ENCODE measurements around the gene YIPF3.
A peak's percentile ranks its signal among the peaks of the same experiment; 100 is the strongest.
"Not testable (repeated sequence)": the region's sequence is repeated elsewhere in the genome, so short reads cannot be mapped to it uniquely, and the experiment has no call there.

The YIPF3 gene

DNA sequence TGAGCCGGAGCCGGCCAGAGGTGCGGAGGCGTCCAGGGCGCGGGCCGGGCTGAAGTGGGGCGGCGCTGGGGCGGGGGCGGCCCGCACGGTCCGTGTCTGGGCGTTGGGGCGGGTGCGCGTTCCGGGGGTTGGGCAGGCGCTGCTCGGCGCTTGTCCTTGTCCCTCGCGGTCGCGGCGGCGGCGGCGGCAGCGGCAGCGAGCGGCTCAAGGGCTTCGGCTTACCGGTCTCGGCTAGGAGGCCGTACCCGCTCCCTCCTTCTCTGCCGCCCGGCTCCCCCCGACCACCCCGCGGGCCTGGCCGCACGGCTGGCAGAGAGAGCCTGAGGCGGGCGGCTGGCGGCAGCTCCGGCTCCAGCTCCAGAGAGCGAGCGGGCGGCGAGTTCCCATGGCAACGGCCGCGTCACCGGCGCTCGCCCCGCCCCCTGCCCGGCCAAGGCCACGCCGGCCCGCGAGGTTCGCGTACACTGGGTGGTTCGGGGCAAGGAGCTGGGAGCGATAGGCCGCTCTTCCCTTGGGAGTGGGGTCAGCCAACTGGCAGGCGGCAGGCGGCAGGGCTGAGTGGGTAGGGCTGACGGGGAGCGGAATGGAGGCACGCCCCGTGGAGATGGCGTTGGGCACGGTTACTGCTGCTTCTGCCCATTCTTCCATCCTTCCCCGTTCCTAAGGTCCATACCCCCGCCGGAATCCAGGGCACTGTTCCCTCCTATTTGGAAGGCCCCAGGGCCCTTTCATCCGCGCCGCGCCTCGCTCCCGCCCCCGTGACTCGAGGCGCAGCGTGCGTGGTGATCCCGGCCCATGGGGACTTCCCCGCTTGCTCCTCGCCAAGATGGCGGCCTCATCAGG, 6.5 kb downstream of the YIPF3 start, which contains the start of gene LRRC73:
TSS of gene LRRC73 (minus strand) at position 363 of the 843 bp plus-strand sequence. CDS start 561 bp downstream, outside the sequence.
- no peak for DNase-seq (ENCODE audit: low read depth)

DNA sequence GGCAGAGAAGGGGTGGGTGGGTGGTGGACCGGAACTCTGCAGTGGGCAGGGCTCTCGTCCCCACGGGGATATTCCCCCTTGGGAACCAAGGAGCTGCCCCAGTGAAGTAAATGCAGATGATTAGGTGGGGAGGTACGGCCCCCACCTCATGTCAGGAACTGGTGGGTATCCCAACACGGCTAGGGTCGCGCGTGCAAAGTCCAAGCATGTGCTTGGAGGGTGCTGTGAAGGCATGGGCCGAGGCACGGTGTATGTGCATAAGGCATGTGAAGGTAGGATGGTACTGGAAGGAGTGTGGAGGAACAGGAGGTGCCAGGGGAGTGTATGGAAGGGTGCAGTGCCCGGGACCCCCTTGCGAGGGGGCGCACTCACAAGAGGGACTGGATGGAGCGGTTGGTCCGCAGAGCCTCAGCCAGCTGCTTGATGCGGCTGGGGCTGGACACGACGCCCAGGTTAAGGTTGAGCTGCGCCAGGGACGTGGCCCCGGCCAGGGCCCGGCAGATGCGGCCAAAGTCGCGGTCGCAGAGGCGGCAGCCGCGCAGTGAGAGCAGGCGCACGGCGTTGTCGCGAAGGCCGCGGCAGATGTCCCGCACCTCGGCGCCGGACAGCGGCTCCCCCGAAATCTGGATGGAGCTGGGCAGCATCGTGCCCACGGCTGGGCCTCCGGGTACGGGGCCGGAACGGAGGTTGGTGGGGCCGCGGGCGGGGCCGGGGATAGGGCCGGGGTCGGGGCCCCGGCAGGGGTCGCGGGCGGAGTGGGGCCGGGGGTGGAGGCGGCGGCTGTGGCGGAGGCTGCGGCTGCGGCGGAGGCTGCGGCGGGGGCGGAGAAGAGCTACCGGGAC, 7.4 kb downstream of the YIPF3 start:
- no peak for DNase-seq (ENCODE audit: low read depth)

DNA sequence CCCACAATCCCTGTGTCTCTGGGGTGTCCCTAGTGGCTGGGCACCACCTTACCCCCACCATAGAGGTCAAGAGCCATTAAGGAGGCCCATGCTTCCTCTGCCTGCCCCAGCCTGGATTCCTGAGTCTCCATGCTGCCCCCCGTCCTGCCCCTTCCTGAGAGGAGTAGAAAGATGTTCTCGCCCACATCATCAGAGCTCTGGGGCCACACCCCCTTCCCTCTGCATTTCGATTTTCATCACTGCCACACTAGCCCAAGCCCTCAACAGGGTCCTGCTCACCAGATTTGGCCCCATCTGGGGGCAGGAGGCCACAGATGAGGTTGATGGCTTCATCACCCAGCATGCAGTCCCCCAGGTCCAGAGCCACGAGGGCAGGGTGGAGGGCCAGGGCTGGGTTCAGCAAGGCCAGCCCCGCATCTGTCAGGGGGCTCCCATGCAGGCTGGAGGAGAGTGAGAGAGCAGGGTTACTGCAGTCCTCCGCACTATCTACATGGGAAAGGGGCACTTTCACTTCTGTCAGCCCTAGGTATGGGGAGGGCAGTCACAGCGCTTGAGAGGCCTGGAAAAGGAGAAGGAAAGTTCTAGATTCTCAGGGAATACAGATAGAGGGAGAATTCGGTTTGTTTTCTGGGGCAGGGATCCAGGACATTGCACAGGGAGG, 8.1 kb downstream of the YIPF3 start:
- DNase-seq (ENCODE audit: low read depth), result no peak

DNA sequence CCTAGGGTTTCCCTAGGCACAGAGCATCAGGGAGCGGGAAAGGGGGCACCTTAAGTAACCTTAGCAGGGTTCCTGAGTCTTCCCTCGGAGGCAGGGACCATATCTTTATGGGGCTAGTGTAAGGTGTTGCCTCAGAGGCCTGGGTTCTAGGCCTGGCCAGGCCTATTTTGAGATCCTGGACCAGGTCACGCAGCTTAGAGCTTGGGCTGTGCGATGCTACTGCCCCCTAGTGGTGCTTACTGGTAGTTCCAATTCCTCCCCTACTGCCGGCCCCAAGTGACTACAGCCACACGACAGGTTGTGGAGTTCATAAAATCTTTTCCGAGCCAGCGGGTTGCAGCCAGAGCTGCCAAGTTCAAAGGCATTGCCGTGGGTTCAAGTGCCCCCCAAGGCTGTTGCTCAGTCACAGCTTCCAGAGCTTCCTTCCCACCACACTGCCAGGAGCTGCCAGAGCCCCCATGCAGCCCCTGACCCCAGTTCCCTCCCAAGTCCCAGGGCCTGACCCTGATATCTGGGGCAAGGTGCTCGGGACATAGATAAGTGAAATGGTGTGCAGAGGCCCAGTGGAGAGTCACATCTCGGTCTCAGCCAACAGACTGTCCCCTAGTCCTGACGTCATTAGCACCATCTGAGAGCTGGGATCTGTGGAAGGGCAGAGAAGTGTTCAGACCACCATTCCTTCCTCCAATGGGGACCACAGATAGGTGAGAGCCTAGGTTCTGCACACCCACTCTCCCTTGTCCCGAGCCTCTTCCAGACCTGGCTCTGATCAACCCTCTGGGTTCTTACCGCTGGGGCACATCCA, 9.9 kb downstream of the YIPF3 start:
- DNase-seq (ENCODE audit: low read depth), result peak; percentile 35

DNA sequence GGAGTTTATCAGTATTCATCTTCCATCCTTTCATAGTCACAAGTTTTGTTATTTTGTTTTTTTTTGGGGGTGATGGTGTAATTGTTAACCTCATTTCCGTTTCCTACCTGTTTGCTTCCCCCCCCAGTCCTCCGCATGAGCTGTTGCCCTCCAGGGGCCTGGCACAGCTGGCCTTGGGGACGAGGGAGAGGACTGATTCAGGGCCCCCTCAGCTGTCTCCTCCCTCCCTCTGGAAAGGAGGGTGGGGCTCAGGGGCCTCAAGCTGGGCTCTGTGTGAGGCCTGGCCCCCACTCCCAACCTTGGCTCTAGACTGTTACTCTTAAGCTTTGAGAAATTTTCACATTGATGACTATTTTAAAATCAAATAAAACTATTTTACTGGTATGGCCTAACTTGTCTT, 10.6 kb downstream of the YIPF3 start:
- no peak for DNase-seq (ENCODE audit: low read depth)

DNA sequence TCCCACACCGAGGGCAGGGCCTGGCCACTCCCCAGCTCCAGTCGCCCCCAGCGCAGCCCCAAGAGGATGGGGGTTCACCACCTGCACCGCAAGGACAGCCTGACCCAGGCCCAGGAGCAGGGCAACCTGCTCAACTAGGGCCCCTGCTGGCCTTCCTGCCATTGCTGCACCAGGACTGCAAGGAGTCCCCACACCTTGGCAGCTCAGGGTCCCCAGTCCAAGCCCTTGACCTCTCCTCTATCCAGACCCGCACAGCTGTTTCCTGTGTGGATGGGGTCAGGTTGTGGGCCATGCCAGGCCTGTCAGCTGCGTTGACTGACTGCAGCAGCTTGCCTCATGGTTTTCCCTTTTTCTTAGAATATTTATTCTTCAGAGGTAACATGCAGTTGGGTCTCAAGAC, 11.0 kb downstream of the YIPF3 start:
- no peak for DNase-seq (ENCODE audit: low read depth)

DNA sequence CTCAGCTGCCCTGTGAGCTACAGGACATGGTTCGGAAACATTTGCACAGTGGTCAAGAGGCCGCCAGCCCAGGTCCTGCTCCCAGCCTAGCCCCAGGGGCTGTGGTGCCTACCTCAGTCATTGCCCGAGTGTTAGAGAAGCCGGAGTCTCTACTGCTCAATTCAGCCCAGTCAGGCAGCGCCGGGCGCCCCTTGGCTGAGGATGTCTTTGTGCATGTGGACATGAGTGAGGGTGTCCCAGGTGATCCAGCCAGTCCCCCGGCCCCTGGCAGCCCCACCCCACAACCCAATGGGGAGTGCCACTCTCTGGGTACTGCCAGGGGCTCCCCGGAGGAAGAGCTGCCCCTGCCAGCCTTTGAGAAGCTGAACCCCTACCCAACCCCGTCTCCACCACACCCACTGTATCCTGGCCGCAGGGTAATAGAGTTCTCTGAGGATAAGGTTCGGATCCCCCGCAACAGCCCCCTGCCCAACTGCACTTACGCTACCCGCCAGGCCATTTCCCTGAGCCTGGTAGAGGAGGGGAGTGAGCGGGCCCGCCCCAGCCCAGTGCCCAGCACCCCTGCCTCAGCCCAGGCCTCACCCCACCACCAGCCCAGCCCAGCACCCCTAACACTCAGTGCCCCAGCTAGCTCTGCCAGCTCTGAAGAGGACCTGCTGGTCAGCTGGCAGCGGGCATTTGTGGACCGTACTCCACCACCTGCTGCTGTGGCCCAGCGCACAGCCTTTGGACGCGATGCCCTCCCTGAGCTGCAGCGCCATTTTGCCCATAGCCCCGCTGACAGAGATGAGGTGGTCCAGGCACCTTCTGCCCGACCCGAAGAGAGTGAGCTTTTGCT, 11.8 kb downstream of the YIPF3 start:
- DNase-seq (ENCODE audit: low read depth), result no peak

DNA sequence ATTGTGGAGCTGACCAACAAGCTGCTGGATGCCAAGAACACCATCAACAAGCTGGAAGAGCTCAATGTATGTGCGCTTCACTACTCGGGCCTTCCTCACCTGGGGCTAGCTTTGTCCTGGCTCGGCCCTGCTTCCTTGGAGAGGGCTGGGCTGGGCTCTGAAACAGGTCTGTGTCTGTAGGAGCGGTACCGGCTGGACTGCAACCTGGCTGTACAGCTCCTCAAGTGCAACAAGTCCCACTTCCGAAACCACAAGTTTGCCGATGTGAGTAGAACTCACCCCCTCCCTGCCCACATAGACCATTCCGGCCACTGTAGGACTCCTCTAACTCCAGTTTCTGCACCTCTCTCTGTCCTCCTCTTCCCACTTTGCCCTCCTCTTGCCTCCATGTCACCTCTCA, 13.3 kb downstream of the YIPF3 start:
- DNase-seq (ENCODE audit: low read depth), result no peak

DNA sequence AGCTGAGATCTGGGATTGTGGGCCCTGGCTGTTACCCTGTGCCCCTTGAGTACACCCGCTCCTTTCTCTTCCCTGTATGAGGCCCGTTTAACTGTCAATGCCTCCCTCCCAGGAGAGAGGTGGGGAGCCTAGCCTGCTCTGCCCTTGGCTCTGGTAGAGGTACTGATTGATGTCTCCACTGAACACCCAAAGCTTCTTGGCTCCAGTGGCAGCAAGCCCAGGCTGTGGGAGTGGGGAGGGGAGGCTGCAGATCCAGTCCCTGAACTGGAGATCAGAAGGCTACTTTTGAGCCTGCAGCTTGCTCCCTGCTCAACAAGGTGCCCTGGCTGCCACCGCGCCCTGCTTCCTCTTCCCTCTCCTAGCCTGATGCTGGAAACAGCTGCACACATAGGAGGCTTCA, 14.1 kb downstream of the YIPF3 start:
- no peak for DNase-seq (ENCODE audit: low read depth)

DNA sequence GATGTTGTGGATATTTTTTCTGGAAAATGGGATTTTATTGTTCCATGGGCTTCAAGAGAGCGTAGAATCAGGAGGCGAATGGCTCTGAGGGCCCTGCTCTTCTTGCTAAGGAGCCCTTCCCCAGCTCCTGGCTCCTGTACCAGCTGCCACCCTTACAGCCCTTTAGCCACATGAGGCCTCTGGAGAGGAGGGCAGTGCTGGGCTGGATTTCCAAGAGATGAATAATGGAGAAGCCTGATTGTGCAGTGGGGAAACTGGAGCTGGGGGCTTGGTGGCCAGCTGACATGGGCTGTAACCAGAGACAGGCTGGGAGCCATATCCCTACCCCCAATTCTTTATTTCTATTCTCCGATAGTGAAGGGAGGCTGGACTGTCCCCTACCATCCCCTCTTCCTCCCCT, 15.8 kb downstream of the YIPF3 start:
- DNase-seq (ENCODE audit: low read depth), result no peak

DNA sequence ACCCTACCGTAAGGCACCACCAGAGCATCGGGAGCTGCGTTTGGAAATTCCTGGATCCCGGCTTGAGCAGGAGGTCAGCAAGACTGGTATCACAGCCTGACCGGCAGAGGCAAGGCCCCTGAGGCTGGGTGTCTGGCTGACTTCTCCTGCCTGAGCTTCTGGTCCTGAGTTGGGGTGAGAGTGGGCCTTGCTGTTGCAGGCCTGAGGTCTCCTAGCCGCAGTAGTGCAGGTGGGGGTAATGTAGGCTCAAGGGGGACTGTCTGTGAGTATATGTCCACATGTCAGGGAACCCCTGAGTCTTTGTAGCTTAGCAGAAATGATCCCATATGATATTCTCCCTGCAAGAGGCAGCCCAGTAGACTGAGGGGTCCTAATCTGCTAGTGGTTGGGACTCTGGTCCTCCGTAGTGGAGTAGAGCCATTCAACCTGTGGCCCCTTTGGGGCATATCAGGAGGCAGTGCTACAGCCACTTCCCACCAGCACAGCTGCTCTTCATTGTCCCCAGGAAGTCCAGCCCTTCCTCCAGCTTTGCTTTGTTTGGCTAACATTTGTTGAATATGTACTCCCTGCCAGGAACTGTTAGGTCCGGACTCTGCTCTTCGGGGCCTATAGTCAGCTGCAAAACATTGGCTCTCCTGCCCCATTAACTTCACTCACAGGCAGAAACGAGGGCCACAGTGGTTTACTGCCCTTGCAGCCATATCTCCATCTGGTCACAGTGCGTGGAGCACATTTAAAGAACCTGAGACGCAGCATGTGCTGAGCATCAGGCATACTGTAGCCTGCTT, 17.5 kb downstream of the YIPF3 start:
- DNase-seq (ENCODE audit: low read depth), result no peak

DNA sequence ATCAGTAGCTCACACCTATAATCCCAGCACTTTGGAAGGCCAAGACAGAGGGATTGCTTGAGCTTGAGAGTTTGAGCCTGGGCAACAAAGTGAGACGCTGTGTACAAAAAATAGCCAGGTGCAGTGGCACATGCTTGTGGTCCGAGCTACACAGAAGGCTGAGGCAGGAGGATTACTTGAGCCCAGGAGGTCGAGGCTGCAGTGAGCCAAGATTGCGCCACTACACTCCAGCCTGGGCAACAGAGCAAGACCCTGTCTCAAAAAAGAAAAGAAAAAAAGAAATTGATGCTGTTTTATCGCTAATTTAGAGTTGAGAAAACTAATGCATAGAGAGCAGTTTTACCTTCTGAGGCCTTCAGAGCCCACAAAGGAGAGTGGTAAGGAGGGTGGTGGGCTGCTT, 18.4 kb downstream of the YIPF3 start:
- not testable (repeated sequence) for DNase-seq (ENCODE audit: low read depth)

DNA sequence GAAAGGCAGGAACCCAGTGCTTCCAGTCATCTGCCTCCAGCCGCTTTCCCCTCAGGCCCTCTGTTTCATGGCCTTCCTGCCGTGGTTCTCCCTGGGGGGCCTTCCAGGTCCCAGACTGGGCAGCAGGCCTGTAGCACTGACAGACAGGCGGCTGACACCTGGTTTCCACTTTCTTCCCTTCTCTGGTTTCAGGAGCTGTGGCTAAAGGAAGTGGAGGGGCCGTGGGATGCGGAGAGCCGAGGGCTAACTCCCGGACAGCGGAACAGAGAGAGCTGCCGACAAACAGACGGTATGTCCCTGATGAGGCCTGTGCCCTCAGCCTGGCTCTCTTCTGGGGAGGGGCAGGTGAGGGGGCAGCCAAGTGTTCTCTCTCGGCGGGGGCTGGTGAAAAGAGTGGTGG, 19.0 kb downstream of the YIPF3 start:
- DNase-seq (ENCODE audit: low read depth), result no peak

DNA sequence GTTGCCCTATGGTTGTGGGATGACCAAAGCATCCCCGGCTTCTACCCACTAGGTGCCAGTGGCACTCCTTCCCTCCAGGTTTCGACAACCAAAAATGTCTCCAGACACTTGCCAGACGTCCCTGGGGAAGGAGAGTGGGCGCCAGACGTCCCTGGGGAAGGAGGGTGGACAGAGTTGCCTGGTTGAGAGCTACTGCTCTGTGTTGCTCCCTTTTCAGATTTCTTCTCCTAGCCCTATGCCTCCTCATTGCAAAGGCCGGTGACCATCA, 19.7 kb downstream of the YIPF3 start:
- DNase-seq (ENCODE audit: low read depth), result no peak

DNA sequence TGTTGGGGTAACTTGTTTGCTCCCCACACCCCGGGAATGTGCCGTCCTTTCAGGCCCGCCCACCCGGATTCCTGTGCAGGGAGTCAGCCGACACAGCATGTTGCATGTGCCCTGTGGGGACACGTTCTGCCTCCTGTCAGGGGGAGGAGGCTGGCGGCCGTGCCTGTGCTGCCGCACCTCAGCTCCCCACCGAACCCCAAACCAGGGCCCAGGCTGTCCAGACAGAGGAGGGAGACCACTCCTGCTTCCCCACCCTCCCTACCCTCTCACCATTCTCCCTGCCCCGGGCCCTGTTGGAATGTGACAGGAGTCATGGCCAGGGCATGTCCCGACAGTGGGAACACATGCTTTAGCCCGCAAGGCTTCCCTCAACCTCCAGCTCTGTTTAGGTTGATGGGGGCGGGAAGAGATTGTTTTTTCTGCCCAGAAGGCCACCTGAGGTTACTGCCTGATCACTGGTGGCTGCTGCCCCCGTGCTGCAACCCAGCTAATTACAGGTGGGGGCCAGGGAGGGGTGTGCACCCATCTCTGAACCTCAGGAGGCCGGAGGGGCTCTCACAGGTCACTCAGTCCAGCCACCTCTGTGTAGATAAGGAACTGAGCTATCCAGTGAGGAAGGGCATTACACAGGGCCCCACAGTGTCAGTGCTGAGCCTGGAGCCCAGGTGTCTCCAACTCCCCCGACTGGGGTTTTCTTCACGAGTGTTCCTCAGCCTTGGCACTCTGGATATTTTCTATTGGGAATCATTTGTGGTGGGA, 20.2 kb downstream of the YIPF3 start:
- DNase-seq (ENCODE audit: low read depth), result no peak

DNA sequence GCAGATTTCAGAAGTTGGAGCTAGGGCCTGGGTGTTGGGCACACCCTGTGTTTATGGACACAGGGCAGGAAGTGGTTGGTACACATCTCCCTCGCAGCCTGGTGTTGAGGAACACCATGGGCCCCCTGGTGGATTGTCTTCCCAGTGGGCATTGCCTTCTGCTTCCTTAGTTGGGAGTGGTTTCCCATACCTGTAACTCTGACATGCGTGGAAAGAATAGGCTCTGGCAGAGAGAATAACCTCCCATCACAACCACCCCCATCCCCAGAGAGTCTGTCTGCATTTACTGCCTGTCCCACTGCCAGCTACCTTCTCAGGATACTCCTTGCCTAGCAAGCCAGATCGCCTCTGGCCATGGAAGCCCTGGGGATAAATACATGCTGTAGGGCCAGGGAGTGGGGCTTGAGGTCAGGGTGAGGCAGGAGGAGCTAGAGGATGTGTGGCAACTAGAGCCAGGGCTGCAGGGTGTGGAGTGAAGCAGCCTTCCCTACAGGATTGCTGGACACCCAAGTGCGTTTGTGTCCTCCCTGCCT, 21.3 kb downstream of the YIPF3 start:
- no peak for DNase-seq (ENCODE audit: low read depth)

DNA sequence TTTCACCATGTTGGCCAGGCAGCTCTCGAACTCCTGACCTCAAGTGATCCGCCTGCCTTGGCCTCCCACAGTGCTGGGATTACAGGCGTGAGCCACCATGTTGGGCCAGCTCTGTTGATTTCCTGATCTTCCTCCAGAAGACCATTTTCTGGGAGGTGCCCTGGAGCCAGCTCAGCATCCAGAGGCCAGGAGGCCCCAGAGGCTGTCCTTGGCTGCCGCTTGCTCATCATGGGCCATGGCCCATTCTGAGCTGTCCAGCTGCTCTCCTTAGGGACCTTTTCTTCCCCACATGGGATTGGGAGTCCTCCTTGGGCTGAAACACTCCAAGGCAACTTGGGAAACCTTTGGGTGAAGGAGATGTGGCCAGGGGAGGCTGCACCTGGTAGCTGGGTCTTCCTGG, 22.0 kb downstream of the YIPF3 start:
- no peak for DNase-seq (ENCODE audit: low read depth)

DNA sequence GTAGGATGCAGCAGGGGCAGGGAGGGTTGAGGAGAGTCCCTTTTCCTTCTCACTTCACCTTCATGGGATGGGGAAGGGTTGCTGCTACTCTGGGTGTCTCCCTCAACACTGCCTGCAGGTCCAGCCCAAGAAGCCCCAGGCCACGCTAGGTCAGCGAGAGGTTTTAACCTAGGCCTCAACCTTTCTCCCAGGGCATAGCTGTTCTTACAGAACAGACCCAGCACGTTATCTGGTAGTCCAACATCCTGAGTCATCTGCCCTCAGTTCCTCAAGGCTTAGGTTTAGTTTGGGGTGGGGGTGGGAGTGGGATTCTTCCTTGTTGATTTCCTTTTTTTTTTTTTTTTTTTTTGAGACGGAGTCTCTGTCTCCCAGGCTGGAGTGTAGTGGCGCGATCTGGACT, 22.4 kb downstream of the YIPF3 start:
- no peak for DNase-seq (ENCODE audit: low read depth)

DNA sequence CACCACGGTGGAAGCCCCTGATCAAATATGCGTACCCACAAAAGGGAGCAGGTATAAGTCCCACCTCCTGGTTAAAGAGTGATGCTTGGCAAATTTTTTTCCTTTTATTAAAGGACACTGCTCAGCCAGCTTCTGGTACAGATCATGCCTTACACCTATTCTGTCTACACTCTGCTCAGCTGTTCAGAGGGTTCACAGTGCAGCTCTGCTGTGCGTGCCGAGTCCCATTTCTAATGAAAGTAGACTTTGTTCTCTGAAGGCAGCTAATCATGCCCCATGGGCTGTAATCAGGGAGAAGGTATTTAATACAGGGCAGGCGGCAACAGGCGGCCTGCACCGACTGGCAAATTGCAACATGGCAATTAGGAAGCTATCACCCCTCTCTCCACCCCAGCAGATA, 22.9 kb downstream of the YIPF3 start:
- DNase-seq (ENCODE audit: low read depth), result no peak

Measured in non-pigmented ciliary epithelial cell (primary cell).